ENCODE results near the gene USPL1. TPM values are rescaled to one million over a fixed set of nuclear protein-coding genes. Genes with fewer than 3 reads are reported as not detected.

Gene USPL1
- total and polyA plus RNA-seq, 4 donors = 4.1 to 13.0 (median 8.2) TPM

GRCh38 chr13:30665638-30666037, 47.9 kb downstream of the USPL1 start:
- Histone ChIP-seq H3K9ac (ENCODE audit: low read depth in 1 of 2, low read length in 2 of 2) (no peak overlapping the region), H3K27me3 (ENCODE audit: control insufficient read depth in 4 of 4, insufficient read depth in 4 of 4, low read length in 3 of 4) (no peaks in the 10 kb centered on the region), H3K36me3 (ENCODE audit: control insufficient read depth in 4 of 4, insufficient read depth in 3 of 4, low read depth in 1 of 4, low read length in 3 of 4) (no peaks in the 10 kb centered on the region), H3K27ac (ENCODE audit: low read depth in 1 of 2, low read length in 2 of 2) (no peak overlapping the region), H3K9me3 (ENCODE audit: control insufficient read depth in 4 of 4, low read length in 3 of 4) (no peaks in the 10 kb centered on the region), H3K4me1 (ENCODE audit: control insufficient read depth in 4 of 4, insufficient read depth in 4 of 4, low read length in 3 of 4) (peaks cover 0 to 2% (median under 1%) of the 10 kb centered on the region in 4 donors), H3K4me3 (ENCODE audit: low read depth in 1 of 3, low read length in 3 of 3) (no peak overlapping the region)
- WGBS = 71% methylated on average over 1 of the region's 1 CpG
- TF ChIP-seq NR2F2 (IDR thresholded peaks at IDR 0.05) (no peak), FOXA2 (IDR thresholded peaks at IDR 0.05) (no peak), YY1 (IDR thresholded peaks at IDR 0.05) (no peak), HNF4G (IDR thresholded peaks at IDR 0.05) (no peak), EGR1 (IDR thresholded peaks at IDR 0.05; ENCODE audit: low read depth in 2 of 2) (no peak), RAD21 (IDR thresholded peaks at IDR 0.05) (no peak), FOXA1 (IDR thresholded peaks at IDR 0.05) (no peak), SP1 (IDR thresholded peaks at IDR 0.05) (no peak), HNF4A (conservative IDR thresholded peaks at IDR 0.05) (no peak), JUND (IDR thresholded peaks at IDR 0.05) (no peak), GABPA (IDR thresholded peaks at IDR 0.05 in 1 of 2, conservative IDR thresholded peaks at IDR 0.05 in 1 of 2) (no peak), REST (IDR thresholded peaks at IDR 0.05) (no peak), RXRA (IDR thresholded peaks at IDR 0.05) (no peak), ZBTB33 (IDR thresholded peaks at IDR 0.05) (no peak), TAF1 (conservative IDR thresholded peaks at IDR 0.05) (no peak)
- TF ChIP-seq, protein P1, sequence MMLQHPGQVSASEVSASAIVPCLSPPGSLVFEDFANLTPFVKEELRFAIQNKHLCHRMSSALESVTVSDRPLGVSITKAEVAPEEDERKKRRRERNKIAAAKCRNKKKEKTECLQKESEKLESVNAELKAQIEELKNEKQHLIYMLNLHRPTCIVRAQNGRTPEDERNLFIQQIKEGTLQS (IDR thresholded peaks at IDR 0.05) = no peak
- TF ChIP-seq, protein P2, sequence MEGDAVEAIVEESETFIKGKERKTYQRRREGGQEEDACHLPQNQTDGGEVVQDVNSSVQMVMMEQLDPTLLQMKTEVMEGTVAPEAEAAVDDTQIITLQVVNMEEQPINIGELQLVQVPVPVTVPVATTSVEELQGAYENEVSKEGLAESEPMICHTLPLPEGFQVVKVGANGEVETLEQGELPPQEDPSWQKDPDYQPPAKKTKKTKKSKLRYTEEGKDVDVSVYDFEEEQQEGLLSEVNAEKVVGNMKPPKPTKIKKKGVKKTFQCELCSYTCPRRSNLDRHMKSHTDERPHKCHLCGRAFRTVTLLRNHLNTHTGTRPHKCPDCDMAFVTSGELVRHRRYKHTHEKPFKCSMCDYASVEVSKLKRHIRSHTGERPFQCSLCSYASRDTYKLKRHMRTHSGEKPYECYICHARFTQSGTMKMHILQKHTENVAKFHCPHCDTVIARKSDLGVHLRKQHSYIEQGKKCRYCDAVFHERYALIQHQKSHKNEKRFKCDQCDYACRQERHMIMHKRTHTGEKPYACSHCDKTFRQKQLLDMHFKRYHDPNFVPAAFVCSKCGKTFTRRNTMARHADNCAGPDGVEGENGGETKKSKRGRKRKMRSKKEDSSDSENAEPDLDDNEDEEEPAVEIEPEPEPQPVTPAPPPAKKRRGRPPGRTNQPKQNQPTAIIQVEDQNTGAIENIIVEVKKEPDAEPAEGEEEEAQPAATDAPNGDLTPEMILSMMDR (IDR thresholded peaks at IDR 0.05; ENCODE audit: low read depth, low read length, missing input control) = no peak
- TF ChIP-seq, protein P3, sequence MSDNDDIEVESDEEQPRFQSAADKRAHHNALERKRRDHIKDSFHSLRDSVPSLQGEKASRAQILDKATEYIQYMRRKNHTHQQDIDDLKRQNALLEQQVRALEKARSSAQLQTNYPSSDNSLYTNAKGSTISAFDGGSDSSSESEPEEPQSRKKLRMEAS (IDR thresholded peaks at IDR 0.05) = no peak
- no peak for DNase-seq (ENCODE audit: low spot score)

All from liver (tissue), 9 donors.